ACHN (cell line): Measurements from ENCODE around the gene PRSS56.

Experiments
- DNase-seq: peaks from one replicate; pipeline ENCODE4 v3.0.0-alpha.2; 2015
- in situ Hi-C: cut with HindIII; loops from 2 replicates; pipeline ENCODE4 v1.10.0; 2017; ENCODE audit warnings: low sequenced_read_pairs, low pct_ligation_motif_present, low pct_unique_long_range_greater_than_20kb

Gene PRSS56

GRCh38 chr2:232485757-232486557 is 34.2 kb upstream of the PRSS56 start:
- no peak for DNase-seq
- in situ Hi-C loops, result no loop called here

GRCh38 chr2:232486558-232487384 is 33.4 kb upstream of the PRSS56 start:
- no peak for DNase-seq
- in situ Hi-C loops, result no loop called here

- DNase-seq, result no peak
- in situ Hi-C loops, result no loop called here
These were observed 32.6 kb upstream of the PRSS56 start, which contains the start of gene ECEL1 for GRCh38 chr2:232487385-232488096. ECEL1 (minus strand) TSS chr2:232487834; CDS start chr2:232486653, 1,181 bp downstream.

GRCh38 chr2:232488097-232488711 is 32.0 kb upstream of the PRSS56 start:
- in situ Hi-C loops, result no loop called here
- no peak for DNase-seq

GRCh38 chr2:232488721-232489300 is 31.4 kb upstream of the PRSS56 start:
- in situ Hi-C loops, result no loop called here
- no peak for DNase-seq

- no peak for DNase-seq
- in situ Hi-C loops, result no loop called here
These were observed 30.5 kb upstream of the PRSS56 start for GRCh38 chr2:232489516-232490220.

GRCh38 chr2:232490221-232491138 is 29.7 kb upstream of the PRSS56 start:
- DNase-seq, result no peak
- in situ Hi-C loops, result no loop called here

GRCh38 chr2:232491139-232491780 is 28.9 kb upstream of the PRSS56 start:
- no peak for DNase-seq
- in situ Hi-C loops, result no loop called here

- no peak for DNase-seq
- in situ Hi-C loops, result no loop called here
These were observed 27.8 kb upstream of the PRSS56 start for GRCh38 chr2:232492236-232492848.

GRCh38 chr2:232492963-232493700 is 27.1 kb upstream of the PRSS56 start:
- in situ Hi-C loops, result no loop called here
- no peak for DNase-seq

- in situ Hi-C loops, result no loop called here
- DNase-seq, result no peak
These were observed 26.3 kb upstream of the PRSS56 start for GRCh38 chr2:232493701-232494474.

GRCh38 chr2:232494542-232494941 is 25.6 kb upstream of the PRSS56 start:
- in situ Hi-C loops, result no loop called here
- no peak for DNase-seq

- in situ Hi-C loops, result no loop called here
- no peak for DNase-seq
These were observed 24.9 kb upstream of the PRSS56 start for GRCh38 chr2:232495292-232495691.

- in situ Hi-C loops, result no loop called here
- no peak for DNase-seq
These were observed 23.5 kb upstream of the PRSS56 start for GRCh38 chr2:232496501-232497270.
